Activated CD4-positive, alpha-beta T cell treated with anti-CD3 and anti-CD28 coated beads for 36 hours (primary cell): ENCODE data around the gene MMP14. TPM values are rescaled to one million over a fixed set of nuclear protein-coding genes. Genes with fewer than 3 reads are reported as not detected.
"Not testable (repeated sequence)": the region's sequence is repeated elsewhere in the genome, so short reads cannot be mapped to it uniquely, and the experiment has no call there.

Experiments used
- ATAC-seq: fragments of 200-7000 bp; cut with Tn5 transposase; one replicate; pipeline ENCODE4 v1.10.0; 2021; ENCODE audit warnings: mild to moderate bottlenecking, moderate library complexity
- CTCF ChIA-PET: fragments of 350-600 bp; sonication (Branson Sonifier 250); formaldehyde crosslinking; loops from one replicate; lab custom pipeline; 2021; ENCODE audit warnings: antibody characterized with exemption; lab: Charles Lee
- POLR2A ChIA-PET: fragments of 350-600 bp; sonication (Branson Sonifier 250); formaldehyde crosslinking; loops from one replicate; lab custom pipeline; 2021; ENCODE audit warnings: antibody characterized with exemption, inconsistent platforms; lab: Charles Lee
- DNase-seq: peaks from one replicate; pipeline ENCODE4 v3.0.0-alpha.2; 2020
- H3K27ac Mint-ChIP-seq: one replicate; pipeline ENCODE4 v1.8.0; 2021; ENCODE audit warnings: mixed read lengths
- H3K27me3 Mint-ChIP-seq: one replicate; pipeline ENCODE4 v1.8.0; 2021; ENCODE audit warnings: mixed read lengths
- H3K36me3 Mint-ChIP-seq: one replicate; pipeline ENCODE4 v1.8.0; 2021; ENCODE audit warnings: low read depth, mixed read lengths
- H3K4me1 Mint-ChIP-seq: one replicate; pipeline ENCODE4 v1.8.0; 2021; ENCODE audit warnings: mixed read lengths
- H3K4me3 Mint-ChIP-seq: one replicate; pipeline ENCODE4 v1.8.0; 2021; ENCODE audit warnings: mild to moderate bottlenecking, moderate library complexity, mixed read lengths
- H3K9me3 Mint-ChIP-seq: one replicate; pipeline ENCODE4 v1.8.0; 2021; ENCODE audit warnings: low read depth, mixed read lengths
- intact Hi-C, 2 experiments: fragments of 100-400 bp; cut with DNase I in 1 of 2; cut with micrococcal nuclease in 1 of 2; formaldehyde crosslinking; loops; one replicate each; pipeline versions ENCODE4 v1.14.2 to v1.15.1; 2022 to 2024; cut with DNase I, micrococcal nuclease
- total RNA-seq, 2 experiments: library from RNA; stranded (reverse); gene quantifications; one replicate each; pipeline ENCODE4 v1.2.3, GENCODE V29; 2021

Gene MMP14
- total RNA-seq, 2 experiments from 2014 or later: 2.0 to 2.1 TPM

- Mint-ChIP-seq H3K9me3 (no peaks in the 10 kb centered on the region), H3K36me3 (no peaks in the 10 kb centered on the region), H3K4me3 (no peak overlapping the region), H3K4me1 (no peaks in the 10 kb centered on the region), H3K27me3 (peaks cover 36% of the 10 kb centered on the region), H3K27ac (no peak overlapping the region)
- DNase-seq: no peak
- intact Hi-C loops: no loop called here
- ATAC-seq: no peak
- POLR2A ChIA-PET: no interaction called here
- CTCF ChIA-PET: interaction anchor here (1.4 kb wide), 1 partner anchor 22 kb away, joined by 4 read pairs; no protein-coding TSS in a partner anchor
Measured at GRCh38 chr14:22800346-22800745, 36.0 kb upstream of the MMP14 start.

GRCh38 chr14:22801716-22802115 is 34.7 kb upstream of the MMP14 start:
- ChIA-PET POLR2A (no interaction called here), CTCF (interaction anchor here (1.0 to 2.0 kb wide), 3 partner anchors 21 to 54 kb away, joined by 3 to 4 read pairs (median 4); no protein-coding TSS in a partner anchor)
- H3K27ac Mint-ChIP-seq: no peak overlapping the region
- no peaks in the 10 kb centered on the region for H3K4me1 Mint-ChIP-seq
- H3K4me3 Mint-ChIP-seq: no peak overlapping the region
- no peaks in the 10 kb centered on the region for H3K9me3 Mint-ChIP-seq
- intact Hi-C loops: no loop called here
- DNase-seq: no peak
- H3K36me3 Mint-ChIP-seq: no peaks in the 10 kb centered on the region
- no peak for ATAC-seq
- H3K27me3 Mint-ChIP-seq: peaks cover 37% of the 10 kb centered on the region

GRCh38 chr14:22802860-22803686 is 33.3 kb upstream of the MMP14 start:
- H3K27me3 Mint-ChIP-seq: peaks cover 37% of the 10 kb centered on the region
- ATAC-seq: no peak
- H3K36me3 Mint-ChIP-seq: no peaks in the 10 kb centered on the region
- no peaks in the 10 kb centered on the region for H3K4me1 Mint-ChIP-seq
- no peak overlapping the region for H3K4me3 Mint-ChIP-seq
- DNase-seq: no peak
- intact Hi-C loops: no loop called here
- no peak overlapping the region for H3K27ac Mint-ChIP-seq
- no peaks in the 10 kb centered on the region for H3K9me3 Mint-ChIP-seq
- POLR2A ChIA-PET: no interaction called here
- CTCF ChIA-PET: interaction anchor here (2.0 kb wide), 1 partner anchor 50 kb away, joined by 4 read pairs; no protein-coding TSS in a partner anchor

- no peak overlapping the region for H3K27ac Mint-ChIP-seq
- CTCF ChIA-PET: no interaction called here
- peaks cover 31% of the 10 kb centered on the region for H3K27me3 Mint-ChIP-seq
Measured at GRCh38 chr14:22803687-22803974, 32.8 kb upstream of the MMP14 start.

GRCh38 chr14:22805235-22805634 is 31.1 kb upstream of the MMP14 start:
- CTCF ChIA-PET, ATAC-seq, H3K9me3 Mint-ChIP-seq, H3K36me3 Mint-ChIP-seq, H3K27ac Mint-ChIP-seq, H3K4me3 Mint-ChIP-seq, H3K4me1 Mint-ChIP-seq, DNase-seq, intact Hi-C loops: not testable (repeated sequence)
- POLR2A ChIA-PET: interaction anchor here (0.6 kb wide), 1 partner anchor 58 kb away, joined by 4 read pairs; no protein-coding TSS in a partner anchor
- H3K27me3 Mint-ChIP-seq: peaks cover 20% of the 10 kb centered on the region

More at GRCh38 chr14:22803687-22803974, 32.8 kb upstream of the MMP14 start:
- H3K4me1 Mint-ChIP-seq: no peaks in the 10 kb centered on the region
- no peak overlapping the region for H3K4me3 Mint-ChIP-seq
- DNase-seq (no peak), ATAC-seq (no peak)
- POLR2A ChIA-PET: interaction anchor here (0.7 kb wide), 1 partner anchor 1789 kb away, joined by 3 read pairs; no protein-coding TSS in a partner anchor
- intact Hi-C loops: no loop called here
- H3K9me3 Mint-ChIP-seq: no peaks in the 10 kb centered on the region
- no peaks in the 10 kb centered on the region for H3K36me3 Mint-ChIP-seq

- DNase-seq: no peak
- H3K4me3 Mint-ChIP-seq: no peak overlapping the region
- ATAC-seq: no peak
- peaks cover 2% of the 10 kb centered on the region for H3K4me1 Mint-ChIP-seq
- no peaks in the 10 kb centered on the region for H3K9me3 Mint-ChIP-seq
- no peak overlapping the region for H3K27ac Mint-ChIP-seq
- ChIA-PET POLR2A (interaction anchor here (0.5 to 0.8 kb wide), 2 partner anchors 24 to 224 kb away, joined by 4 to 6 read pairs; no protein-coding TSS in a partner anchor), CTCF (interaction anchor here (0.7 to 2.3 kb wide), 3 partner anchors 15 to 238 kb away, joined by 4 to 7 read pairs (median 7); no protein-coding TSS in a partner anchor)
- H3K36me3 Mint-ChIP-seq: no peaks in the 10 kb centered on the region
- H3K27me3 Mint-ChIP-seq: peaks cover 8% of the 10 kb centered on the region
- intact Hi-C loops: no loop called here
Measured at GRCh38 chr14:22807432-22808087, 28.8 kb upstream of the MMP14 start.

GRCh38 chr14:22808388-22809209 is 27.8 kb upstream of the MMP14 start:
- intact Hi-C loops: no loop called here
- no peak overlapping the region for H3K4me3 Mint-ChIP-seq
- DNase-seq (no peak), ATAC-seq (no peak)
- H3K27ac Mint-ChIP-seq: no peak overlapping the region
- no peaks in the 10 kb centered on the region for H3K9me3 Mint-ChIP-seq
- ChIA-PET POLR2A (no interaction called here), CTCF (interaction anchor here (0.6 to 2.3 kb wide), 8 partner anchors 11 to 940 kb away, joined by 3 to 7 read pairs (median 4); no protein-coding TSS in a partner anchor)
- H3K36me3 Mint-ChIP-seq: no peaks in the 10 kb centered on the region
- H3K4me1 Mint-ChIP-seq: peaks cover 2% of the 10 kb centered on the region
- peaks cover 5% of the 10 kb centered on the region for H3K27me3 Mint-ChIP-seq

- CTCF ChIA-PET: interaction anchor here (0.5 kb wide), 1 partner anchor 49 kb away, joined by 3 read pairs; no protein-coding TSS in a partner anchor
- POLR2A ChIA-PET: no interaction called here
- Mint-ChIP-seq H3K4me3 (no peak overlapping the region), H3K27me3 (no peaks in the 10 kb centered on the region), H3K36me3 (no peaks in the 10 kb centered on the region), H3K27ac (no peak overlapping the region), H3K9me3 (no peaks in the 10 kb centered on the region), H3K4me1 (peaks cover 12% of the 10 kb centered on the region)
- DNase-seq (no peak), ATAC-seq (no peak)
- intact Hi-C loops: no loop called here
Measured at GRCh38 chr14:22811722-22812121, 24.7 kb upstream of the MMP14 start.

- Mint-ChIP-seq H3K4me3 (no peak overlapping the region), H3K9me3 (no peaks in the 10 kb centered on the region), H3K36me3 (no peaks in the 10 kb centered on the region), H3K27ac (no peak overlapping the region), H3K27me3 (no peaks in the 10 kb centered on the region), H3K4me1 (peaks cover 12% of the 10 kb centered on the region)
- ChIA-PET POLR2A (no interaction called here), CTCF (interaction anchor here (0.6 to 0.9 kb wide), 2 partner anchors 25 to 242 kb away, joined by 3 read pairs; no protein-coding TSS in a partner anchor)
- ATAC-seq: no peak
- no peak for DNase-seq
- intact Hi-C loops: no loop called here
Measured at GRCh38 chr14:22812744-22813143, 23.6 kb upstream of the MMP14 start.

- no peaks in the 10 kb centered on the region for H3K9me3 Mint-ChIP-seq
- no peak for DNase-seq
- ChIA-PET CTCF (interaction anchor here (0.6 to 0.9 kb wide), 3 partner anchors 25 to 818 kb away, joined by 3 read pairs; no protein-coding TSS in a partner anchor), POLR2A (no interaction called here)
- H3K4me3 Mint-ChIP-seq: no peak overlapping the region
- no peaks in the 10 kb centered on the region for H3K36me3 Mint-ChIP-seq
- no peaks in the 10 kb centered on the region for H3K27me3 Mint-ChIP-seq
- peaks cover 12% of the 10 kb centered on the region for H3K4me1 Mint-ChIP-seq
- intact Hi-C loops: no loop called here
- no peak overlapping the region for H3K27ac Mint-ChIP-seq
- no peak for ATAC-seq
Measured at GRCh38 chr14:22813145-22813544, 23.2 kb upstream of the MMP14 start.

GRCh38 chr14:22814373-22814772 is 22.0 kb upstream of the MMP14 start:
- Mint-ChIP-seq H3K4me3 (no peak overlapping the region), H3K9me3 (no peaks in the 10 kb centered on the region), H3K4me1 (peaks cover 17% of the 10 kb centered on the region), H3K27me3 (no peaks in the 10 kb centered on the region), H3K27ac (no peak overlapping the region), H3K36me3 (no peaks in the 10 kb centered on the region)
- ChIA-PET POLR2A (no interaction called here), CTCF (interaction anchor here (0.6 to 1.5 kb wide), 5 partner anchors 8 to 896 kb away, joined by 3 to 5 read pairs (median 4); partner anchors contain the start of gene DAD1)
- intact Hi-C loops: no loop called here
- DNase-seq (no peak), ATAC-seq (no peak)
